ENCODE data around the gene APOL2. TPM values are rescaled to one million over a fixed set of nuclear protein-coding genes. Genes with fewer than 3 reads are reported as not detected.
"Not testable (repeated sequence)": the region's sequence is repeated elsewhere in the genome, so short reads cannot be mapped to it uniquely, and the experiment has no call there.

The APOL2 gene
- total and polyA plus RNA-seq, 4 donors: 19.9 to 37.8 (median 30.0) TPM

DNA sequence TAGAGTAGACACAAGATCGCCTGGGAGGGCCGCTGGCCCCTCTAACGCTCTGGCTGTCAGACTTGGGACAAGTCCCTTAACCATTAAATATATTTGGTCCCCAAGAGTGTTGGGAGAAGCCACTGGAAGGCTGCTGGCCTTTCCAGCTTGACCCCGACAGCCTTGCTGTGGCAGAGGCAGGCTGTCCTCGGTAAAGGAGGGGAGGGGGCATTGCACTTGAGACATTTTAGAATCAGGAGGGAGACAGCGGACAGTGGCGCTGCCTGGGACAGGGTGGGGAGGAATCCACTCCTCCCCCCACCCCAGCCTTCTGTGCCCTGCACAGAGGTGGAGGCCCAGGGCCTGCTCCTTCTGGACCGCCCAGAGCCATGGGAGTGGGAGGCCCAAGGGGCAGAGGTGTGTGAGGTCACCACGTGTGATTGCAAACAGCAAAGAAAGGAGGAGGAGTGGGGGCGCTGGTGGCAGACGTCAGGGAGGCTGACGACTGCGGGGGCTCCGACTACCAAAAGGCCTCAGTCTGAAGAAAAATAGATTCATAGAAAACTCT lies 42.5 kb upstream of the APOL2 start:
- no peak for DNase-seq (ENCODE audit: low read depth in 4 of 6, low spot score in 6 of 6)
- WGBS (ENCODE audit: insufficient coverage): 68% methylated on average over 12 of the region's 14 CpGs
- Histone ChIP-seq H3K36me3 (ENCODE audit: control insufficient read depth, insufficient read depth, low read length) (peaks cover 54% of the 10 kb centered on the region), H3K9me3 (ENCODE audit: control insufficient read depth, insufficient read depth, low read length) (no peaks in the 10 kb centered on the region), H3K27me3 (ENCODE audit: control insufficient read depth, insufficient read depth, low read length) (no peaks in the 10 kb centered on the region), H3K4me3 (ENCODE audit: low read depth, low read length) (no peak overlapping the region), H3K27ac (ENCODE audit: low read depth, low read length) (no peak overlapping the region), H3K4me1 (ENCODE audit: control insufficient read depth, insufficient read depth, low read length) (peaks cover 26% of the 10 kb centered on the region)

DNA sequence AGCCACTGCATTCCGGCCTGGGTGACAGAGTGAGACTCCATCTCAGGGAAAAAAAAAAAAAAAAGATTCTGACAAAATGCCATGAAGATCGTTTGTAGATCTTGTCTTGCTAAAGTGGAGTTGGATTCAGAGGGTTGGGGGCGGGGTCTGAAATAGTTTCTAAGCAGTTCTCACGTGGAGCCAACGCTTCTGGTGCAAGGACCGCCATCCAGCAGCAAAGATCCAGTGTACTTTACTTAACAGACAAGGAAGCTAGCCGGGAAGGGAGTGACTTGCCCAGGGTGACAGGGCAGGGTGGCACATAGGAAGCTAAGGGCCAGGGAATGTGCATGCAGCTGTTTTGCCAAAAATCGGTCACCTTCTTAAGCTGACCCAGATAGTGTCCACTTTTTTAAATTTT lies 41.1 kb upstream of the APOL2 start:
- no peaks in the 10 kb centered on the region for H3K27me3 ChIP-seq (ENCODE audit: control insufficient read depth, insufficient read depth, low read length)
- 82% methylated on average over 3 of the region's 8 CpGs for WGBS (ENCODE audit: insufficient coverage)
- no peaks in the 10 kb centered on the region for H3K9me3 ChIP-seq (ENCODE audit: control insufficient read depth, insufficient read depth, low read length)
- H3K4me1 ChIP-seq (ENCODE audit: control insufficient read depth, insufficient read depth, low read length): peaks cover 17% of the 10 kb centered on the region
- H3K4me3 ChIP-seq (ENCODE audit: low read depth, low read length): no peak overlapping the region
- peaks cover 39% of the 10 kb centered on the region for H3K36me3 ChIP-seq (ENCODE audit: control insufficient read depth, insufficient read depth, low read length)
- no peak for DNase-seq (ENCODE audit: low read depth in 4 of 6, low spot score in 6 of 6)
- no peak overlapping the region for H3K27ac ChIP-seq (ENCODE audit: low read depth, low read length)

DNA sequence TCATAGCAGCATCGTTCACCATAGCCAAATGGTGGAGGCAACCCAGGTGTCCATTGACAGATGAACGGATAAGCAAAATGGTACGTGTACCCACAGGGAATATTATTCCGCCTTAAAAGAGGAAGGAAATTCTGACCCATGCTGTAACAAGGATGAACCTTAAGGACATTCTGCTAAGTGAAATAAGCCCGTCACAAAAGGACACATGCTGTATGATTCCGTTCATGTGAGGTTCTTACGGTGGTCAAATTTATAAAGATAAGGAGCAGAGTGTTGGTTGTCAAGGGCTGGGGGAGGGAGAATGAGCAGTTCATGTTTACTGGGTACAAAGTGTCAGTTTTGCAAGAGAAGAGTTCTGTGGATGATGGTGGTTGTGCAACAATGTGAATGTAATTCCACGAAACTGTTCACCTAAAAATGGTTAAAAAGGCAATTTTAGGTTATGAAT lies 39.9 kb upstream of the APOL2 start:
- DNase-seq (ENCODE audit: low read depth in 4 of 6, low spot score in 6 of 6): no peak
- Histone ChIP-seq H3K4me1 (ENCODE audit: control insufficient read depth, insufficient read depth, low read length) (peaks cover 17% of the 10 kb centered on the region), H3K27ac (ENCODE audit: low read depth, low read length) (no peak overlapping the region), H3K36me3 (ENCODE audit: control insufficient read depth, insufficient read depth, low read length) (peaks cover 28% of the 10 kb centered on the region), H3K9me3 (ENCODE audit: control insufficient read depth, insufficient read depth, low read length) (no peaks in the 10 kb centered on the region), H3K4me3 (ENCODE audit: low read depth, low read length) (no peak overlapping the region), H3K27me3 (ENCODE audit: control insufficient read depth, insufficient read depth, low read length) (no peaks in the 10 kb centered on the region)
- 92% methylated on average over 7 of the region's 8 CpGs for WGBS (ENCODE audit: insufficient coverage)

DNA sequence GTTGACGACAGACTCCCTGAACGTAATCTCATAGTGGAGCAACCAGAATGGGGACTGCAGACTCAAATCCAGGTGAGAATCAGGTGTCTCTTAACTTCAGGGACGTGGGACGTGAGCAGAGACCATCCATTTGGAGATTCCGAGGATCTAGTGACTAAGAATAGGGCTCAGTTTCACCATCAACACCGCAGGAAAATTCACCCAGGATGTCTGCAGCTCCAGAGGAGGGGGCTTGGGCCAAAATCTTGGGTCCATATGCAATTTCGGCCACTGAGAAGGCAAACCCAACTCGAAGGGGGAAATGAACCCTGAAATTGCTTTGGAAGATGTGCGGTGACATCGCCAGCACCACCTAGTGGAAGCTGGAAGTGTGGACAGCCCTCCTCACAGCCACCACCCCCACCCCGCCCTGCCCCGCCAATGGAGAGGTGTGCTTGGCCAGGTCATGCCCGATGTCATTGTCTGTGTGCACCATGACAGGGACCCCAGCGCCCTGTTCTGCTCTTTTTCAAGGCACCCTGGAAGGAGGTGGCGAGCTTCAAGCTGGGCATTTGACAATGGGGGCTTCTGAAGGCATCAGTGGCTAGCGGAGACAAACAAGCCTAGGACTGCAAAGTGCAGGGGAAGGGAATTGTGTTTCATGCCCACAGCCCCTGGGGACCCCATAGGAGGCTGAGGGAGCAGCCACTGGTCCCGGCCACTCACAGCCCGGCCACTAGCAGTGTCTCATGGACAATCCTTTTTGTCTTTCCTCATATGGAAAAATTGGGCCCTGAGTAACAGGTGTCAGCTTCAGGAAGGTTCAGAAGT lies 38.4 kb upstream of the APOL2 start:
- Histone ChIP-seq H3K4me1 (ENCODE audit: control insufficient read depth, insufficient read depth, low read length) (peaks cover 17% of the 10 kb centered on the region), H3K27ac (ENCODE audit: low read depth, low read length) (no peak overlapping the region), H3K9me3 (ENCODE audit: control insufficient read depth, insufficient read depth, low read length) (no peaks in the 10 kb centered on the region), H3K36me3 (ENCODE audit: control insufficient read depth, insufficient read depth, low read length) (peaks cover 18% of the 10 kb centered on the region), H3K4me3 (ENCODE audit: low read depth, low read length) (no peak overlapping the region), H3K27me3 (ENCODE audit: control insufficient read depth, insufficient read depth, low read length) (no peaks in the 10 kb centered on the region)
- DNase-seq (ENCODE audit: low read depth in 4 of 6, low spot score in 6 of 6): peak in 3 of 6 donors; percentile 26 to 74 (median 66)
- 30% methylated on average over 14 of the region's 18 CpGs for WGBS (ENCODE audit: insufficient coverage)

DNA sequence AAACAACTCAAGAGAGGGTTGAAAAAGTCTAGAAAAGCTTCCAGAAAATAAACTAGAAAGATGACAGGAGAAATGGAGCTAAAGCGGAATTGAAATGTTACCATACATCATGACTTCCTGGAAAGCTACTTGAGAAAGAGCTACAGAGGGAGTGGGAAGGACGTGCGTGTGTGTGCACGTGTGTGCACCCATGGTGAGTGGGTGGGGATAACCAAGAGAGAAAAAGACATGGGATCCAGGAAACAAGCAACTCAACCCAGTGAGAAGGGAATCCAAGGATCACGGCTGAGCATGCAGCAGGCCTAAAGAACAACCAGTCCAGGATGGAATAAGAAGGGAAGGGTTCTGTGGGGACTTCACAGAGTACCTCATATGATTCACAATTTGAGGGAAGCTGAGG lies 35.2 kb upstream of the APOL2 start:
- Histone ChIP-seq H3K9me3 (ENCODE audit: control insufficient read depth, insufficient read depth, low read length) (no peaks in the 10 kb centered on the region), H3K4me3 (ENCODE audit: low read depth, low read length) (no peak overlapping the region), H3K36me3 (ENCODE audit: control insufficient read depth, insufficient read depth, low read length) (no peaks in the 10 kb centered on the region), H3K4me1 (ENCODE audit: control insufficient read depth, insufficient read depth, low read length) (peaks cover 7% of the 10 kb centered on the region), H3K27me3 (ENCODE audit: control insufficient read depth, insufficient read depth, low read length) (no peaks in the 10 kb centered on the region), H3K27ac (ENCODE audit: low read depth, low read length) (no peak overlapping the region)
- DNase-seq (ENCODE audit: low read depth in 4 of 6, low spot score in 6 of 6): no peak
- WGBS (ENCODE audit: insufficient coverage): 91% methylated on average over 4 of the region's 5 CpGs

DNA sequence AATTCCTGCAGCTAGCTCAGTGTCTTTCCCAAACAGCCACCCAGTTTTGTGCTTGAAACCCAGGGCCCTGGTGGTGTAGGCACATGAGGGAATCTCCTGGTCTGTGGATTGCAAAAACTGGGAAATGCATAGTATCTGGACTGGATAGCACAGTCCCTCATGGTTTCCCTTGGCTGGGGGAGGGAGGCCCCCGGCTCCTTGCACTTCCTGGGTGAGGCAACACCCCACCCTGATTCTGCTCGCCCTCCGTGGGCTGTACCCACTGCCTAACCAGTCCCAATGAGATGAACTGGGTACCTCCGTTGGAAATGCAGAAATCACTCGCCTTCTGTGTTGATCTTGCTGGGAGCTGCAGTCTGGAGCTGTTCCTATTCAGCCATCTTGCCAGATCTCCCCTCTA lies 32.6 kb upstream of the APOL2 start:
- not testable (repeated sequence) for DNase-seq (ENCODE audit: low read depth in 4 of 6, low spot score in 6 of 6); H3K4me1 ChIP-seq (ENCODE audit: control insufficient read depth, insufficient read depth, low read length); H3K27me3 ChIP-seq (ENCODE audit: control insufficient read depth, insufficient read depth, low read length); H3K27ac ChIP-seq (ENCODE audit: low read depth, low read length); H3K4me3 ChIP-seq (ENCODE audit: low read depth, low read length); H3K36me3 ChIP-seq (ENCODE audit: control insufficient read depth, insufficient read depth, low read length); H3K9me3 ChIP-seq (ENCODE audit: control insufficient read depth, insufficient read depth, low read length)
- 89% methylated on average over 3 of the region's 5 CpGs for WGBS (ENCODE audit: insufficient coverage)

DNA sequence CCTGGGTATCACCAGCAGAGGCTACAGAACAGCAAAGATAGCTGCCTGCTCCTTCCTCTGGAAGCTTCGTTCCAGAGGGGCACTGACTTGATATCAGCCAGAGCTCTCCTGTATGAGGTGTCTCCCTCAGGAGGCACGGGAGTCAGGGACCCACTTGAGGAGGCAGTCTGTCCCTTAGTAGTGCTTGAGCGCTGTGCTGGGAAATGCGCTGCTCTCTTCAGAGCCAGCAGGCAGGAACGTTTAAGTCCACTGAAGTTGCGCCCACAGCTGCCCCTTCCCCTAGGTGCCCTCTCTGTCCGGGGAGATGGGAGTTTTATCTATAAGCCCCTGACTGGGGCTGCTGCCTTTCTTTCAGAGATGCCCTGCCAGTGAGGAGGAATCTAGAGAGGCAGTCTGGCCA lies 31.9 kb upstream of the APOL2 start:
- not testable (repeated sequence) for H3K36me3 ChIP-seq (ENCODE audit: control insufficient read depth, insufficient read depth, low read length); H3K27me3 ChIP-seq (ENCODE audit: control insufficient read depth, insufficient read depth, low read length); DNase-seq (ENCODE audit: low read depth in 4 of 6, low spot score in 6 of 6); H3K4me3 ChIP-seq (ENCODE audit: low read depth, low read length); H3K4me1 ChIP-seq (ENCODE audit: control insufficient read depth, insufficient read depth, low read length); H3K27ac ChIP-seq (ENCODE audit: low read depth, low read length); H3K9me3 ChIP-seq (ENCODE audit: control insufficient read depth, insufficient read depth, low read length)
- 86% methylated on average over 4 of the region's 7 CpGs for WGBS (ENCODE audit: insufficient coverage)

DNA sequence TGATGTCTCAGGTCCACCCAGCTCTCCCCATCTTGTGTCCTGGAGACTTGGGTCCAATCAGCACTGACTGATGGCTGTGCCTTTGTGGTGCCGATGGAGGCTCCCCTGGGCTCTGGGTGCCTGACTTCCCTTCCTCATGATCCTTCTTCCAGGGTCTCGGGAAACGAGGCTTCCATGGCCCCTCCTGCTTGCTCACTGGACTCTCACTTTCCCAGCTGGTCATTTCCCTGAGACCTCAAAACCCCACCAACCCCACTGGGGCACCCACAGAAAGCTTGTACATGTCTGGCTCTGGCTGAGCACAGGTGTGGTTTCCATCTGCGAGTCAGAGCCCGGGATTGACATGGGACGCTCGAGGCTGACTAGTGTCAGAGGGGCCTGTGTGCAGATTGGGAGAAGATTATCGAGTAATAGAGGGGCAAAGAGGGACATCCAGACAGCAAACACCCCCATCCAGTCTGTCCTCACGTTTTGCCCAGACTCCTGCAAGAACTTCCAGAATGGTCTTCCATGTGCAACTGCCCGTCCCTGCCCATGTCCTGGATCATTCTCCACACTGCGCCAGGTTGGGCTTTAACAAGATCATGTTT lies 28.7 kb upstream of the APOL2 start:
- WGBS (ENCODE audit: insufficient coverage): 94% methylated on average over 6 of the region's 11 CpGs
- Histone ChIP-seq H3K27me3 (ENCODE audit: control insufficient read depth, insufficient read depth, low read length) (no peaks in the 10 kb centered on the region), H3K27ac (ENCODE audit: low read depth, low read length) (no peak overlapping the region), H3K9me3 (ENCODE audit: control insufficient read depth, insufficient read depth, low read length) (no peaks in the 10 kb centered on the region), H3K36me3 (ENCODE audit: control insufficient read depth, insufficient read depth, low read length) (no peaks in the 10 kb centered on the region), H3K4me1 (ENCODE audit: control insufficient read depth, insufficient read depth, low read length) (no peaks in the 10 kb centered on the region), H3K4me3 (ENCODE audit: low read depth, low read length) (no peak overlapping the region)
- DNase-seq (ENCODE audit: low read depth in 4 of 6, low spot score in 6 of 6): no peak

DNA sequence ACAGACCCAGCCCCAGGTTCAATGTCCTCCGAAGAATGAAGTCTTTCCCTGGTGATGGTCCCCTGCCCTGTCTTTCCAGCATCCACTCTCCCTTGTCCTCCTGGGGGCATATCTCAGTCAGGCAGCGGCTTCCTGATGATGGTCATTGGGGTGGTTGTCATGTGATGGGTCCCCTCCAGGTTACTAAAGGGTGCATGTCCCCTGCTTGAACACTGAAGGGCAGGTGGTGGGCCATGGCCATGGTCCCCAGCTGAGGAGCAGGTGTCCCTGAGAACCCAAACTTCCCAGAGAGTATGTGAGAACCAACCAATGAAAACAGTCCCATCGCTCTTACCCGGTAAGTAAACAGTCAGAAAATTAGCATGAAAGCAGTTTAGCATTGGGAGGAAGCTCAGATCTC lies 27.7 kb upstream of the APOL2 start:
- WGBS (ENCODE audit: insufficient coverage): 100% methylated on average over 3 of the region's 4 CpGs
- no peak overlapping the region for H3K27ac ChIP-seq (ENCODE audit: low read depth, low read length)
- no peaks in the 10 kb centered on the region for H3K4me1 ChIP-seq (ENCODE audit: control insufficient read depth, insufficient read depth, low read length)
- no peak for DNase-seq (ENCODE audit: low read depth in 4 of 6, low spot score in 6 of 6)
- no peak overlapping the region for H3K4me3 ChIP-seq (ENCODE audit: low read depth, low read length)
- no peaks in the 10 kb centered on the region for H3K36me3 ChIP-seq (ENCODE audit: control insufficient read depth, insufficient read depth, low read length)
- H3K27me3 ChIP-seq (ENCODE audit: control insufficient read depth, insufficient read depth, low read length): no peaks in the 10 kb centered on the region
- no peaks in the 10 kb centered on the region for H3K9me3 ChIP-seq (ENCODE audit: control insufficient read depth, insufficient read depth, low read length)
